ENCODE data around the gene EFNA5. TPM values are rescaled to one million over a fixed set of nuclear protein-coding genes. Genes with fewer than 3 reads are reported as not detected.

The EFNA5 gene
- total RNA-seq, 1 donor from 2014 or later = 2.2 TPM

GRCh38 chr5:107555425-107556090 lies 115.2 kb downstream of the EFNA5 start:
- H3K4me3 ChIP-seq = no peak overlapping the region
- no peak for DNase-seq (ENCODE audit: low spot score in 2 of 2)
- intact Hi-C loops (cut with DNase I) = no loop called here

GRCh38 chr5:107554776-107555424 lies 115.8 kb downstream of the EFNA5 start:
- intact Hi-C loops (cut with DNase I) = no loop called here
- peaks cover 0 to 5% of the 10 kb centered on the region in 2 donors for H3K4me1 ChIP-seq
- DNase-seq (ENCODE audit: low spot score in 2 of 2) = no peak
- no peak overlapping the region for H3K4me3 ChIP-seq
- no peaks in the 10 kb centered on the region for H3K36me3 ChIP-seq
- no peaks in the 10 kb centered on the region for H3K9me3 ChIP-seq
- no peak overlapping the region for H3K27ac ChIP-seq
- H3K27me3 ChIP-seq = no peaks in the 10 kb centered on the region
- TF ChIP-seq CTCF (IDR thresholded peaks at IDR 0.05) = no peak

More at GRCh38 chr5:107555425-107556090, 115.2 kb downstream of the EFNA5 start:
- no peaks in the 10 kb centered on the region for H3K36me3 ChIP-seq
- no peaks in the 10 kb centered on the region for H3K27me3 ChIP-seq
- H3K27ac ChIP-seq = no peak overlapping the region
- H3K4me1 ChIP-seq = peaks cover 0 to 5% of the 10 kb centered on the region in 2 donors
- no peaks in the 10 kb centered on the region for H3K9me3 ChIP-seq
- TF ChIP-seq CTCF (IDR thresholded peaks at IDR 0.05) = no peak

- Histone ChIP-seq H3K4me3 (no peak overlapping the region), H3K27me3 (no peaks in the 10 kb centered on the region), H3K4me1 (peaks cover 0 to 5% of the 10 kb centered on the region in 2 donors), H3K9me3 (no peaks in the 10 kb centered on the region), H3K27ac (no peak overlapping the region), H3K36me3 (no peaks in the 10 kb centered on the region)
- no peak for TF ChIP-seq CTCF (IDR thresholded peaks at IDR 0.05)
- DNase-seq (ENCODE audit: low spot score in 2 of 2) = no peak
- intact Hi-C loops (cut with DNase I) = no loop called here
These were observed 117.6 kb downstream of the EFNA5 start for GRCh38 chr5:107553117-107553555.

- Histone ChIP-seq H3K9me3 (no peaks in the 10 kb centered on the region), H3K27me3 (no peaks in the 10 kb centered on the region), H3K4me3 (no peak overlapping the region), H3K27ac (no peak overlapping the region), H3K36me3 (no peaks in the 10 kb centered on the region), H3K4me1 (peaks cover 0 to 5% of the 10 kb centered on the region in 2 donors)
- TF ChIP-seq CTCF (IDR thresholded peaks at IDR 0.05) = no peak
- intact Hi-C loops (cut with DNase I) = no loop called here
- no peak for DNase-seq (ENCODE audit: low spot score in 2 of 2)
These were observed 119.6 kb downstream of the EFNA5 start for GRCh38 chr5:107551088-107551487.

- DNase-seq (ENCODE audit: low spot score in 2 of 2) = no peak
- no peak for TF ChIP-seq CTCF (IDR thresholded peaks at IDR 0.05)
- no peak overlapping the region for H3K4me3 ChIP-seq
- no peaks in the 10 kb centered on the region for H3K9me3 ChIP-seq
- H3K4me1 ChIP-seq = peaks cover 0 to 5% of the 10 kb centered on the region in 2 donors
- H3K27ac ChIP-seq = no peak overlapping the region
- no peaks in the 10 kb centered on the region for H3K36me3 ChIP-seq
- H3K27me3 ChIP-seq = no peaks in the 10 kb centered on the region
- intact Hi-C loops (cut with DNase I) = loop anchor here (10.0 kb wide), 1 partner anchor 335 kb away; no protein-coding TSS in a partner anchor
These were observed 121.2 kb downstream of the EFNA5 start for GRCh38 chr5:107549567-107549966.
